ENCODE measurements around the gene BABAM2.

GRCh38 chr2:27885661-27886060 lies 4.9 kb upstream of the BABAM2 start:
- no peak for TF ChIP-seq CTCF (conservative IDR thresholded peaks at IDR 0.05; ENCODE audit: low read depth, low read length)
- TF ChIP-seq BHLHE40 (IDR thresholded peaks at IDR 0.05; ENCODE audit: low read depth, low read length) = no peak
- TF ChIP-seq NFE2L2 (IDR thresholded peaks at IDR 0.05; ENCODE audit: low read depth, low read length) = no peak
- TF ChIP-seq RCOR1 (IDR thresholded peaks at IDR 0.05; ENCODE audit: insufficient replicate concordance, low read length) = no peak
- TF ChIP-seq POLR2A (IDR thresholded peaks at IDR 0.05; ENCODE audit: low read depth, low read length) = no peak
- TF ChIP-seq MAFK (IDR thresholded peaks at IDR 0.05; ENCODE audit: low read depth, low read length) = no peak
- no peak for TF ChIP-seq MAZ (IDR thresholded peaks at IDR 0.05; ENCODE audit: borderline replicate concordance, low read depth, low read length)
- TF ChIP-seq FOS (IDR thresholded peaks at IDR 0.05; ENCODE audit: low read depth, low read length) = no peak
- TF ChIP-seq SMC3 (IDR thresholded peaks at IDR 0.05; ENCODE audit: low read depth, low read length) = no peak
- TF ChIP-seq CEBPB (IDR thresholded peaks at IDR 0.05; ENCODE audit: low read depth, low read length) = no peak
- no peak for TF ChIP-seq RAD21 (IDR thresholded peaks at IDR 0.05; ENCODE audit: low read length)
- TF ChIP-seq ELK1 (IDR thresholded peaks at IDR 0.05; ENCODE audit: borderline replicate concordance, low read depth, low read length) = no peak
